B cell (primary cell): Measurements from ENCODE around the gene CYS1. TPM values are rescaled to one million over a fixed set of nuclear protein-coding genes. Genes with fewer than 3 reads are reported as not detected.
"Not testable (repeated sequence)": the region's sequence is repeated elsewhere in the genome, so short reads cannot be mapped to it uniquely, and the experiment has no call there.

Experiments used
- ATAC-seq: fragments of 200-7000 bp; cut with Tn5 transposase; one replicate; pipeline ENCODE4 v1.10.0; 2021; ENCODE audit warnings: low read depth, mild to moderate bottlenecking, moderate number of reproducible peaks, moderate library complexity
- CTCF ChIA-PET: fragments of 350-600 bp; sonication (Branson Sonifier 250); formaldehyde crosslinking; loops from one replicate; lab custom pipeline; 2021; ENCODE audit warnings: antibody characterized with exemption, inconsistent platforms; lab: Charles Lee
- POLR2A ChIA-PET: fragments of 350-600 bp; sonication (Branson Sonifier 250); formaldehyde crosslinking; loops from one replicate; lab custom pipeline; 2021; ENCODE audit warnings: antibody characterized with exemption; lab: Charles Lee
- DNase-seq: peaks from one replicate; pipeline ENCODE4 v3.0.0; 2013
- H2AFZ ChIP-seq: 2 replicates; pipeline ENCODE4 v1.6.1; 2012; ENCODE audit warnings: mild to moderate bottlenecking, low read depth, low read length; ENCODE audit not compliant: insufficient read depth, poor library complexity, severe bottlenecking
- H3K27ac ChIP-seq, 2 donors: 1 replicate in 1 of 2; 2 replicates in 1 of 2; pipeline ENCODE4 v1.5.1; 2012 to 2013; ENCODE audit warnings: low read length in 2 of 2, mild to moderate bottlenecking in 2 of 2, moderate library complexity in 1 of 2
- H3K27me3 ChIP-seq, 4 experiments: fragments of 200-600 bp in 1 of 4; sonication (generic) in 1 of 4; replicated peaks in 1 of 4; 1 replicate in 2 of 4; 2 replicates in 2 of 4; pipeline versions ENCODE4 v1.6.1 to v1.7.0; 2013 to 2016; ENCODE audit warnings: low read length in 3 of 4, mild to moderate bottlenecking in 2 of 4, mixed read lengths in 1 of 4, moderate library complexity in 1 of 4; ENCODE audit not compliant: insufficient read depth in 4 of 4, control insufficient read depth in 3 of 4; ENCODE audit errors: control extremely low read depth in 1 of 4
- H3K36me3 ChIP-seq, 2 experiments: replicated peaks in 1 of 2; 1 replicate in 1 of 2; 2 replicates in 1 of 2; pipeline versions ENCODE4 v1.6.1 to v1.7.1; 2013; ENCODE audit warnings: low read length in 1 of 2; ENCODE audit not compliant: insufficient read depth in 2 of 2, control insufficient read depth in 1 of 2; ENCODE audit errors: control extremely low read depth in 1 of 2, extremely low read depth in 1 of 2
- H3K4me1 ChIP-seq, 2 donors: fragments of 200-600 bp in 1 of 2; sonication (generic) in 1 of 2; 1 replicate in 1 of 2; 2 replicates in 1 of 2; pipeline versions ENCODE4 v1.5.1 to v1.6.1; 2013 to 2017; ENCODE audit warnings: low read length in 2 of 2; ENCODE audit not compliant: control insufficient read depth in 2 of 2, insufficient read depth in 2 of 2
- H3K4me2 ChIP-seq: replicated peaks from 2 replicates; pipeline ENCODE3; 2012; ENCODE audit warnings: mild to moderate bottlenecking, low read depth, low read length; ENCODE audit not compliant: poor library complexity, severe bottlenecking
- H3K4me3 ChIP-seq, 5 experiments: fragments of 200-600 bp in 1 of 5; sonication (generic) in 1 of 5; 1 replicate in 3 of 5; 2 replicates in 2 of 5; pipeline versions ENCODE4 v1.5.1 to v1.7.0; 2011 to 2016; ENCODE audit warnings: low read length in 4 of 5, mild to moderate bottlenecking in 4 of 5, low read depth in 2 of 5, control low read depth in 1 of 5, moderate library complexity in 1 of 5; ENCODE audit not compliant: insufficient read depth in 1 of 5; ENCODE audit errors: control extremely low read depth in 1 of 5, extremely low read depth in 1 of 5
- H3K79me2 ChIP-seq: fragments of 200-600 bp; sonication (generic); one replicate; pipeline ENCODE4 v1.6.0; 2016; ENCODE audit warnings: low read length; ENCODE audit not compliant: control insufficient read depth, insufficient read depth
- H3K9ac ChIP-seq: fragments of 200-600 bp; sonication (generic); 2 replicates; pipeline ENCODE4 v1.6.1; 2017; ENCODE audit warnings: mild to moderate bottlenecking, low read length, moderate library complexity
- H3K9me3 ChIP-seq, 3 donors: one replicate each; pipeline versions ENCODE4 v1.6.1 to v1.7.1; 2013; ENCODE audit warnings: low read length in 2 of 3; ENCODE audit not compliant: control insufficient read depth in 2 of 3, insufficient read depth in 1 of 3; ENCODE audit errors: control extremely low read depth in 1 of 3
- H4K20me1 ChIP-seq: 2 replicates; pipeline ENCODE4 v1.6.0; 2012; ENCODE audit warnings: mild to moderate bottlenecking, low read length; ENCODE audit not compliant: insufficient read depth, control insufficient read depth, poor library complexity, severe bottlenecking
- H3K27ac Mint-ChIP-seq: one replicate; pipeline ENCODE4 v1.8.0; 2021; ENCODE audit warnings: mixed read lengths
- H3K27me3 Mint-ChIP-seq: one replicate; pipeline ENCODE4 v1.8.0; 2021; ENCODE audit warnings: mixed read lengths
- H3K4me1 Mint-ChIP-seq: one replicate; pipeline ENCODE4 v1.8.0; 2021; ENCODE audit warnings: mixed read lengths
- H3K4me3 Mint-ChIP-seq: one replicate; pipeline ENCODE4 v1.8.0; 2021; ENCODE audit warnings: mixed read lengths
- H3K9me3 Mint-ChIP-seq: one replicate; pipeline ENCODE4 v1.8.0; 2022; ENCODE audit warnings: mixed read lengths; ENCODE audit not compliant: insufficient read depth
- CTCF ChIP-seq: fragments of 200-600 bp; IDR thresholded peaks from one replicate; pipeline ENCODE4 v1.8.0; 2022; ENCODE audit warnings: antibody characterized with exemption, mild to moderate bottlenecking
- EZH2 ChIP-seq: IDR thresholded peaks from 2 replicates; pipeline ENCODE4 v1.6.1; 2012; ENCODE audit warnings: borderline replicate concordance, low read depth, mild to moderate bottlenecking, moderate library complexity, low read length; ENCODE audit not compliant: insufficient read depth, poor library complexity, severe bottlenecking
- WGBS: methylation state at CpG from one replicate; pipeline ENCODE4 v1.1.5; 2013; ENCODE audit warnings: missing lambda C conversion rate; ENCODE audit not compliant: insufficient coverage; 5-methylcytosine and 5-hydroxymethylcytosine counted together
- intact Hi-C: fragments of 100-400 bp; cut with micrococcal nuclease; formaldehyde crosslinking; loops from one replicate; pipeline ENCODE4 v1.10.0; 2022
- polyA plus RNA-seq: library from polyadenylated mRNA; depleted of rRNA; stranded (reverse); fragments of >200 nt; gene quantifications from 2 replicates; pipeline ENCODE4 v1.2.3, GENCODE V29; 2012
- total RNA-seq, 2 donors: library from RNA; stranded (reverse); fragments of 120-200 nt in 1 of 2; gene quantifications; 1 replicate in 1 of 2; 2 replicates in 1 of 2; pipeline versions ENCODE4 v1.2.3 to v1.2.4, GENCODE V29; 2013 to 2022

CYS1 gene
- total and polyA plus RNA-seq, 2 donors (not counting 1 experiment from before 2014, with no cell fraction given): not detected

GRCh38 chr2:10016802-10017258 lies 63.4 kb downstream of the CYS1 start:
- H3K9me3 ChIP-seq: peaks cover 0 to 20% (median 0%) of the 10 kb centered on the region in 3 donors
- H3K4me3 ChIP-seq: no peak overlapping the region
- DNase-seq (no peak), ATAC-seq (no peak)
- Mint-ChIP-seq H3K4me1 (no peaks in the 10 kb centered on the region), H3K27me3 (peaks cover 14% of the 10 kb centered on the region), H3K4me3 (no peak overlapping the region), H3K27ac (no peak overlapping the region), H3K9me3 (peaks cover 2% of the 10 kb centered on the region)
- TF ChIP-seq EZH2 (no peak), CTCF (no peak)
- intact Hi-C loops: no loop called here
- ChIA-PET CTCF (interaction anchor here (1.5 kb wide), 1 partner anchor 31 kb away, joined by 4 read pairs; no protein-coding TSS in a partner anchor), POLR2A (no interaction called here)
- no peaks in the 10 kb centered on the region for H3K4me1 ChIP-seq
- H2AFZ ChIP-seq: no peak overlapping the region
- no peak overlapping the region for H3K27ac ChIP-seq
- H3K36me3 ChIP-seq: no peaks in the 10 kb centered on the region
- no peaks in the 10 kb centered on the region for H3K79me2 ChIP-seq
- no peak overlapping the region for H3K9ac ChIP-seq
- H3K4me2 ChIP-seq: no peak overlapping the region
- 85% methylated on average over 5 of the region's 8 CpGs for WGBS
- no peaks in the 10 kb centered on the region for H3K27me3 ChIP-seq
- H4K20me1 ChIP-seq: no peaks in the 10 kb centered on the region

GRCh38 chr2:10016001-10016801 lies 64.0 kb downstream of the CYS1 start:
- Histone ChIP-seq H3K4me1 (no peaks in the 10 kb centered on the region), H3K4me2 (no peak overlapping the region), H3K9ac (no peak overlapping the region), H3K4me3 (no peak overlapping the region), H3K27me3 (no peaks in the 10 kb centered on the region), H3K27ac (no peak overlapping the region), H3K36me3 (no peaks in the 10 kb centered on the region), H4K20me1 (no peaks in the 10 kb centered on the region), H3K9me3 (peaks cover 0 to 20% (median 0%) of the 10 kb centered on the region in 3 donors), H2AFZ (no peak overlapping the region), H3K79me2 (no peaks in the 10 kb centered on the region)
- H3K9me3 Mint-ChIP-seq: peaks cover 2% of the 10 kb centered on the region
- intact Hi-C loops: no loop called here
- H3K4me3 Mint-ChIP-seq: no peak overlapping the region
- CTCF ChIA-PET: no interaction called here
- no peak for ATAC-seq
- peaks cover 14% of the 10 kb centered on the region for H3K27me3 Mint-ChIP-seq
- POLR2A ChIA-PET: no interaction called here
- no peaks in the 10 kb centered on the region for H3K4me1 Mint-ChIP-seq
- TF ChIP-seq EZH2 (no peak), CTCF (no peak)
- WGBS: 96% methylated on average over 31 of the region's 35 CpGs
- H3K27ac Mint-ChIP-seq: no peak overlapping the region
- no peak for DNase-seq

DNA sequence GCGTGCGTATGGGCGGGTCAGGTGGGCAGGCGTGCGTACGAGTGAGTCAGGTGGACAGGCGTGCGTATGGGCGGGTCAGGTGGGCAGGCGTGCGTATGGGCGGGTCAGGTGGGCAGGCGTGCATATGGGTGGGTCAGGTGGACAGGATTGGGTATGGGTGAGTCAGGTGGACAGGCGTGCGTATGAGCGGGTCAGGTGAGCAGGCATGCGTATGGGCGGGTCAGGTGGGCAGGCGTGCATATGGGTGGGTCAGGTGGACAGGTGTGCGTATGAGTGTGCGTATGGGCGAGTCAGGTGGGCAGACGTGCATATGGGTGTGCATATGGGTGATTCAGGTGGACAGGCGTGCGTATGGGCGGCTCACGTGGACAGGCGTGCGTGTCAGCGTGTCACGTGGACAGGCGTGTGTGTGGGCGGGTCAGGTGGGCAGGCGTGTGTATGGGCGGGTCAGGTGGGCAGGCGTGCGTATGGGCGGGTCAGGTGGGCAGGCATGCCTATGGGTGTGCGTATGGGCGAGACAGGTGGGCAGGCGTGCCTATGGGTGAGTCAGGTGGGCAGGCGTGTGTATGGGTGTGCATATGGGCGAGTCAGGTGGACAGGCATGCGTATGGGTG lies 64.7 kb downstream of the CYS1 start:
- POLR2A ChIA-PET, DNase-seq, H3K4me3 Mint-ChIP-seq, H4K20me1 ChIP-seq, H3K27ac ChIP-seq, H3K79me2 ChIP-seq, CTCF ChIA-PET, H3K4me1 Mint-ChIP-seq, H3K9me3 Mint-ChIP-seq, intact Hi-C loops, H3K36me3 ChIP-seq, H3K9ac ChIP-seq, ATAC-seq, H2AFZ ChIP-seq, H3K4me2 ChIP-seq, H3K27me3 ChIP-seq, H3K4me1 ChIP-seq, H3K4me3 ChIP-seq, H3K27ac Mint-ChIP-seq: not testable (repeated sequence)
- WGBS: 98% methylated on average over 30 of the region's 44 CpGs
- H3K27me3 Mint-ChIP-seq: peaks cover 12% of the 10 kb centered on the region
- H3K9me3 ChIP-seq: peaks cover 0 to 20% (median 0%) of the 10 kb centered on the region in 3 donors
